ENCODE measurements around the gene TMEM123.

The TMEM123 gene

GRCh38 chr11:102426570-102426969, 26.0 kb downstream of the TMEM123 start:
- TF ChIP-seq CTCF (IDR thresholded peaks at IDR 0.05; ENCODE audit: low read length): no peak
- TF ChIP-seq EZH2 (IDR thresholded peaks at IDR 0.05; ENCODE audit: borderline replicate concordance, low read length): no peak
- H3F3A ChIP-seq (ENCODE audit: insufficient read depth, low read length): peaks cover 6% of the 10 kb centered on the region
- peaks cover 83% of the 10 kb centered on the region for H3K79me2 ChIP-seq (ENCODE audit: insufficient read depth, low read length)
- H3K9me3 ChIP-seq (ENCODE audit: low read length): no peaks in the 10 kb centered on the region
- H2AFZ ChIP-seq (ENCODE audit: low read length): no peak overlapping the region
- peaks cover 59% of the 10 kb centered on the region for H3K36me3 ChIP-seq (ENCODE audit: insufficient read depth, low read length)
- H3K9ac ChIP-seq (ENCODE audit: low read length): no peak overlapping the region
- H3K9me2 ChIP-seq (ENCODE audit: low read depth, low read length): no peaks in the 10 kb centered on the region
- no peak overlapping the region for H3K4me3 ChIP-seq (ENCODE audit: low read depth, low read length, poor library complexity, severe bottlenecking)
- H3K27ac ChIP-seq (ENCODE audit: low read depth, low read length, poor library complexity, severe bottlenecking): no peak overlapping the region
- no peak overlapping the region for H3K4me2 ChIP-seq (ENCODE audit: low read length)
- H3K27me3 ChIP-seq (ENCODE audit: insufficient read depth, low read length): no peaks in the 10 kb centered on the region
- peaks cover 92% of the 10 kb centered on the region for H3K4me1 ChIP-seq (ENCODE audit: insufficient read depth, low read length, severe bottlenecking)
- H4K20me1 ChIP-seq (ENCODE audit: insufficient read depth, low read length): no peaks in the 10 kb centered on the region

- Histone ChIP-seq H3K4me1 (ENCODE audit: insufficient read depth, low read length, severe bottlenecking) (peaks cover 92% of the 10 kb centered on the region), H3K4me2 (ENCODE audit: low read length) (no peak overlapping the region), H4K20me1 (ENCODE audit: insufficient read depth, low read length) (no peaks in the 10 kb centered on the region), H3K4me3 (ENCODE audit: low read depth, low read length, poor library complexity, severe bottlenecking) (no peak overlapping the region), H2AFZ (ENCODE audit: low read length) (no peak overlapping the region), H3K79me2 (ENCODE audit: insufficient read depth, low read length) (peaks cover 89% of the 10 kb centered on the region), H3K36me3 (ENCODE audit: insufficient read depth, low read length) (peaks cover 58% of the 10 kb centered on the region; the same call in 1 of the 2 replicates), H3F3A (ENCODE audit: insufficient read depth, low read length) (peaks cover 4% of the 10 kb centered on the region), H3K9me3 (ENCODE audit: low read length) (no peaks in the 10 kb centered on the region), H3K27me3 (ENCODE audit: insufficient read depth, low read length) (no peaks in the 10 kb centered on the region), H3K9ac (ENCODE audit: low read length) (no peak overlapping the region), H3K27ac (ENCODE audit: low read depth, low read length, poor library complexity, severe bottlenecking) (peak overlapping the region; percentile 17), H3K9me2 (ENCODE audit: low read depth, low read length) (no peaks in the 10 kb centered on the region)
- TF ChIP-seq EZH2 (IDR thresholded peaks at IDR 0.05; ENCODE audit: borderline replicate concordance, low read length) (no peak), CTCF (IDR thresholded peaks at IDR 0.05; ENCODE audit: low read length) (no peak)
Measured at GRCh38 chr11:102426000-102426399, 26.6 kb downstream of the TMEM123 start.

GRCh38 chr11:102423936-102424335, 28.6 kb downstream of the TMEM123 start:
- H3K4me2 ChIP-seq (ENCODE audit: low read length): no peak overlapping the region
- H3K9ac ChIP-seq (ENCODE audit: low read length): no peak overlapping the region
- H3K79me2 ChIP-seq (ENCODE audit: insufficient read depth, low read length): peaks cover 98% of the 10 kb centered on the region
- no peaks in the 10 kb centered on the region for H3F3A ChIP-seq (ENCODE audit: insufficient read depth, low read length)
- no peaks in the 10 kb centered on the region for H3K9me2 ChIP-seq (ENCODE audit: low read depth, low read length)
- peaks cover 75% of the 10 kb centered on the region for H3K4me1 ChIP-seq (ENCODE audit: insufficient read depth, low read length, severe bottlenecking)
- no peak overlapping the region for H3K4me3 ChIP-seq (ENCODE audit: low read depth, low read length, poor library complexity, severe bottlenecking)
- peaks cover 72% of the 10 kb centered on the region for H3K36me3 ChIP-seq (ENCODE audit: insufficient read depth, low read length)
- no peak for TF ChIP-seq CTCF (IDR thresholded peaks at IDR 0.05; ENCODE audit: low read length)
- no peak for TF ChIP-seq EZH2 (IDR thresholded peaks at IDR 0.05; ENCODE audit: borderline replicate concordance, low read length)
- no peaks in the 10 kb centered on the region for H3K27me3 ChIP-seq (ENCODE audit: insufficient read depth, low read length)
- H2AFZ ChIP-seq (ENCODE audit: low read length): no peak overlapping the region
- no peak overlapping the region for H3K27ac ChIP-seq (ENCODE audit: low read depth, low read length, poor library complexity, severe bottlenecking)
- no peaks in the 10 kb centered on the region for H3K9me3 ChIP-seq (ENCODE audit: low read length)
- H4K20me1 ChIP-seq (ENCODE audit: insufficient read depth, low read length): no peaks in the 10 kb centered on the region

Data from OCI-LY1 (cell line).